Measurements from ENCODE around the gene NLE1. TPM values are rescaled to one million over a fixed set of nuclear protein-coding genes. Genes with fewer than 3 reads are reported as not detected.

Gene NLE1
- total and polyA plus RNA-seq, 2 donors = 11.7 to 12.2 TPM

GRCh38 chr17:35082073-35082657 lies 59.9 kb downstream of the NLE1 start:
- Histone ChIP-seq H3K36me3 (ENCODE audit: insufficient read depth) (no peaks in the 10 kb centered on the region), H3K4me3 (ENCODE audit: low read depth, low read length) (no peak overlapping the region), H3K27ac (ENCODE audit: low read depth) (no peak overlapping the region), H3K4me1 (ENCODE audit: insufficient read depth) (no peaks in the 10 kb centered on the region)
- DNase-seq (ENCODE audit: extremely low spot score) = no peak
- WGBS = 51% methylated on average over 3 of the region's 3 CpGs

- Histone ChIP-seq H3K27ac (ENCODE audit: low read depth) (no peak overlapping the region), H3K4me1 (ENCODE audit: insufficient read depth) (no peaks in the 10 kb centered on the region), H3K4me3 (ENCODE audit: low read depth, low read length) (no peak overlapping the region), H3K36me3 (ENCODE audit: insufficient read depth) (no peaks in the 10 kb centered on the region)
- no peak for DNase-seq (ENCODE audit: extremely low spot score)
- WGBS = 95% methylated on average over 1 of the region's 1 CpG
Observed at GRCh38 chr17:35081638-35082037, 60.5 kb downstream of the NLE1 start.

GRCh38 chr17:35080536-35080935 lies 61.6 kb downstream of the NLE1 start:
- no peaks in the 10 kb centered on the region for H3K4me1 ChIP-seq (ENCODE audit: insufficient read depth)
- no peaks in the 10 kb centered on the region for H3K36me3 ChIP-seq (ENCODE audit: insufficient read depth)
- no peak overlapping the region for H3K4me3 ChIP-seq (ENCODE audit: low read depth, low read length)
- no peak for DNase-seq (ENCODE audit: extremely low spot score)
- H3K27ac ChIP-seq (ENCODE audit: low read depth) = no peak overlapping the region
- WGBS = 31% methylated on average over 1 of the region's 1 CpG

GRCh38 chr17:35079547-35080423 lies 62.3 kb downstream of the NLE1 start:
- no peaks in the 10 kb centered on the region for H3K4me1 ChIP-seq (ENCODE audit: insufficient read depth)
- H3K36me3 ChIP-seq (ENCODE audit: insufficient read depth) = no peaks in the 10 kb centered on the region
- WGBS = 99% methylated on average over 1 of the region's 1 CpG
- no peak for DNase-seq (ENCODE audit: extremely low spot score)
- peak overlapping the region; percentile 5 for H3K27ac ChIP-seq (ENCODE audit: low read depth)
- no peak overlapping the region for H3K4me3 ChIP-seq (ENCODE audit: low read depth, low read length)

Small RNA genes within 50 kb of the gene (small RNA-seq; reads per million reads assigned to genes)
- not detected for gene RNU6-840P

Other genes with a start within 250 kb of the NLE1 start
- gene CCT6B, start 180.8 kb downstream of the NLE1 start, total RNA-seq = 8.3 TPM
- gene CCT6B, start 180.8 kb downstream of the NLE1 start, polyA plus RNA-seq = 1.5 TPM
- 14.8 TPM for gene ZNF830, start 180.8 kb downstream of the NLE1 start, total RNA-seq
- gene ZNF830, start 180.8 kb downstream of the NLE1 start, polyA plus RNA-seq = 12.0 TPM
- gene LIG3, start 161.8 kb downstream of the NLE1 start, total RNA-seq = 28.4 TPM
- gene LIG3, start 161.8 kb downstream of the NLE1 start, polyA plus RNA-seq = 16.2 TPM
- gene RFFL, start 78.6 kb downstream of the NLE1 start, total RNA-seq = 9.7 TPM
- 17.9 TPM for gene RFFL, start 78.6 kb downstream of the NLE1 start, polyA plus RNA-seq
- gene RAD51D, start 22.4 kb downstream of the NLE1 start, total RNA-seq = 6.4 TPM
- 12.0 TPM for gene RAD51D, start 22.4 kb downstream of the NLE1 start, polyA plus RNA-seq
- gene FNDC8, start 20.7 kb downstream of the NLE1 start, total RNA-seq = not detected
- 0.05 TPM for gene FNDC8, start 20.7 kb downstream of the NLE1 start, polyA plus RNA-seq
- 4.5 TPM for gene UNC45B, start 5.5 kb upstream of the NLE1 start, total RNA-seq
- gene UNC45B, start 5.5 kb upstream of the NLE1 start, polyA plus RNA-seq = 0.03 TPM
- not detected for gene SLC35G3, start 52.1 kb upstream of the NLE1 start, total RNA-seq
- not detected for gene SLC35G3, start 52.1 kb upstream of the NLE1 start, polyA plus RNA-seq
- gene SLFN5, start 100.8 kb upstream of the NLE1 start, total RNA-seq = 30.3 TPM
- 12.6 TPM for gene SLFN5, start 100.8 kb upstream of the NLE1 start, polyA plus RNA-seq
- gene SLFN11, start 231.3 kb upstream of the NLE1 start, total RNA-seq = 47.3 TPM
- gene SLFN11, start 231.3 kb upstream of the NLE1 start, polyA plus RNA-seq = 6.7 TPM